GM23338 (cell line): ENCODE results near the gene GPR152. TPM values are rescaled to one million over a fixed set of nuclear protein-coding genes. Genes with fewer than 3 reads are reported as not detected.

ENCODE experiments used
- ATAC-seq: fragments of 200-7000 bp; cut with Tn5 transposase; 3 replicates; pipeline ENCODE4 v1.9.1; 2020
- DNase-seq: peaks from one replicate; pipeline ENCODE4 v3.0.0-alpha.2; 2015; ENCODE audit warnings: low spot score
- H2AFZ ChIP-seq: fragments of 200-600 bp; sonication (generic); 2 replicates; pipeline ENCODE4 v1.8.0; 2016; ENCODE audit warnings: antibody characterized with exemption, mild to moderate bottlenecking, moderate library complexity
- H3F3A ChIP-seq: fragments of 200-600 bp; sonication (generic); replicated peaks from 2 replicates; pipeline ENCODE4 v1.8.0; 2017; ENCODE audit warnings: antibody characterized with exemption, mixed run types, low read depth
- H3K27ac ChIP-seq: fragments of 200-600 bp; sonication (generic); 2 replicates; pipeline ENCODE4 v1.6.1; 2016; ENCODE audit warnings: low read depth
- H3K27me3 ChIP-seq: fragments of 200-600 bp; sonication (generic); 2 replicates; pipeline ENCODE4 v1.8.0; 2016; ENCODE audit warnings: mild to moderate bottlenecking, mixed run types, moderate library complexity; ENCODE audit not compliant: insufficient read depth
- H3K36me3 ChIP-seq: fragments of 200-600 bp; sonication (generic); 2 replicates; pipeline ENCODE4 v1.8.0; 2016; ENCODE audit warnings: mild to moderate bottlenecking; ENCODE audit not compliant: insufficient read depth
- H3K4me1 ChIP-seq: fragments of 200-600 bp; sonication (generic); 2 replicates; pipeline ENCODE4 v1.8.0; 2016; ENCODE audit warnings: mild to moderate bottlenecking, moderate library complexity; ENCODE audit not compliant: insufficient read depth
- H3K4me2 ChIP-seq: fragments of 200-600 bp; sonication (generic); 2 replicates; pipeline ENCODE4 v1.7.1; 2017; ENCODE audit warnings: mixed run types
- H3K4me3 ChIP-seq: fragments of 200-600 bp; sonication (generic); 2 replicates; pipeline ENCODE4 v1.6.1; 2016; ENCODE audit warnings: mixed run types
- H3K79me2 ChIP-seq: fragments of 200-600 bp; sonication (generic); replicated peaks from 2 replicates; pipeline ENCODE4 v1.8.0; 2017; ENCODE audit warnings: mild to moderate bottlenecking; ENCODE audit not compliant: insufficient read depth
- H3K9me2 ChIP-seq: fragments of 200-600 bp; sonication (generic); 2 replicates; pipeline ENCODE4 v1.8.0; 2017; ENCODE audit not compliant: insufficient read depth
- H4K20me1 ChIP-seq: fragments of 200-600 bp; sonication (generic); replicated peaks from 2 replicates; pipeline ENCODE4 v1.8.0; 2017; ENCODE audit warnings: mild to moderate bottlenecking; ENCODE audit not compliant: insufficient read depth
- H3K27ac Mint-ChIP-seq: 2 replicates; pipeline ENCODE4 v1.8.0; 2020; ENCODE audit warnings: inconsistent platforms, mild to moderate bottlenecking, moderate library complexity, mixed read lengths
- H3K27me3 Mint-ChIP-seq: 3 replicates; pipeline ENCODE4 v1.8.0; 2022; ENCODE audit warnings: low read depth, mild to moderate bottlenecking, moderate library complexity, mixed read lengths, inconsistent platforms; ENCODE audit not compliant: insufficient read depth, poor library complexity
- H3K36me3 Mint-ChIP-seq: 3 replicates; pipeline ENCODE4 v1.8.0; 2021; ENCODE audit warnings: low read depth, mild to moderate bottlenecking, inconsistent platforms, moderate library complexity, mixed read lengths
- H3K4me1 Mint-ChIP-seq: 3 replicates; pipeline ENCODE4 v1.8.0; 2020; ENCODE audit warnings: mild to moderate bottlenecking, inconsistent platforms, mixed read lengths
- H3K4me3 Mint-ChIP-seq: 3 replicates; pipeline ENCODE4 v1.8.0; 2021; ENCODE audit warnings: moderate library complexity, mild to moderate bottlenecking, inconsistent platforms, mixed read lengths
- H3K9me3 Mint-ChIP-seq: 3 replicates; pipeline ENCODE4 v1.8.0; 2020; ENCODE audit warnings: moderate library complexity, mild to moderate bottlenecking, inconsistent platforms, mixed read lengths
- CREB1 ChIP-seq: fragments of 250-450 bp; sonication (Bioruptor Pico); IDR thresholded peaks from 2 replicates; pipeline ENCODE4 v1.5.0; 2020; ENCODE audit warnings: low read depth, mild to moderate bottlenecking, moderate library complexity
- EZH2 ChIP-seq: fragments of 200-600 bp; sonication (generic); IDR thresholded peaks from one replicate; pipeline ENCODE4 v1.8.0; 2017; ENCODE audit warnings: antibody characterized with exemption, mild to moderate bottlenecking, low read depth; ENCODE audit not compliant: unreplicated experiment
- EZH2phosphoT487 ChIP-seq: fragments of 200-600 bp; sonication (generic); IDR thresholded peaks from one replicate; pipeline ENCODE4 v1.8.1; 2018; ENCODE audit warnings: antibody characterized with exemption; ENCODE audit not compliant: unreplicated experiment
- JUNB ChIP-seq: IDR thresholded peaks from one replicate; pipeline ENCODE4 v1.6.1; 2016; ENCODE audit warnings: antibody characterized with exemption; ENCODE audit not compliant: unreplicated experiment
- NANOG ChIP-seq: IDR thresholded peaks from 2 replicates; pipeline ENCODE4 v1.6.1; 2016; ENCODE audit warnings: antibody characterized with exemption, borderline replicate concordance
- POLR2AphosphoS5 ChIP-seq: IDR thresholded peaks from 2 replicates; pipeline ENCODE4 v1.6.1; 2016; ENCODE audit warnings: antibody characterized with exemption, low read depth
- STAT1 ChIP-seq: IDR thresholded peaks from one replicate; pipeline ENCODE4 v1.6.1; 2016; ENCODE audit warnings: antibody characterized with exemption; ENCODE audit not compliant: unreplicated experiment
- ZNF114 ChIP-seq: fragments of 250-450 bp; sonication (Bioruptor Pico); IDR thresholded peaks from 2 replicates; pipeline ENCODE4 v1.5.0; 2020; ENCODE audit warnings: mild to moderate bottlenecking, moderate library complexity
- ZNF331 ChIP-seq: fragments of 250-450 bp; sonication (Bioruptor Pico); IDR thresholded peaks from 2 replicates; pipeline ENCODE4 v1.5.0; 2020; ENCODE audit warnings: low read depth, mild to moderate bottlenecking, moderate library complexity
- polyA plus RNA-seq: library from polyadenylated mRNA; unstranded; fragments of >200 nt; fragmentation: Nextera tagmentation; extraction: Ambion mirVana; gene quantifications from 2 replicates; pipeline ENCODE4 v1.2.1, GENCODE V29; 2016
- total RNA-seq: library from RNA; depleted of rRNA; stranded (reverse); fragments of >200 nt; shearing (Covaris generic); gene quantifications from 2 replicates; pipeline ENCODE4 v1.2.3, GENCODE V29; 2014
- TF ChIP-seq, protein P1 (sequence below): IDR thresholded peaks from 2 replicates; pipeline ENCODE4 v1.6.1; 2016; ENCODE audit warnings: antibody characterized with exemption
- TF ChIP-seq, protein P2 (sequence below): IDR thresholded peaks from one replicate; pipeline ENCODE4 v1.6.1; 2018; ENCODE audit warnings: antibody characterized with exemption; ENCODE audit not compliant: unreplicated experiment
- TF ChIP-seq, protein P3 (sequence below): fragments of 250-450 bp; sonication (Bioruptor Pico); IDR thresholded peaks from 2 replicates; pipeline ENCODE4 v1.5.0; 2020; ENCODE audit warnings: mild to moderate bottlenecking, moderate library complexity
- TF ChIP-seq, protein P4 (sequence below), 2 experiments: fragments of 200-600 bp in 1 of 2; sonication (generic) in 1 of 2; conservative IDR thresholded peaks; 2 replicates each; pipeline versions ENCODE4 v1.5.1 to v1.6.1; 2016 to 2017; ENCODE audit warnings: antibody characterized with exemption in 2 of 2, low read depth in 2 of 2, mild to moderate bottlenecking in 2 of 2, moderate library complexity in 1 of 2

Gene GPR152
- total and polyA plus RNA-seq, 2 experiments from 2014 or later, result not detected

DNA sequence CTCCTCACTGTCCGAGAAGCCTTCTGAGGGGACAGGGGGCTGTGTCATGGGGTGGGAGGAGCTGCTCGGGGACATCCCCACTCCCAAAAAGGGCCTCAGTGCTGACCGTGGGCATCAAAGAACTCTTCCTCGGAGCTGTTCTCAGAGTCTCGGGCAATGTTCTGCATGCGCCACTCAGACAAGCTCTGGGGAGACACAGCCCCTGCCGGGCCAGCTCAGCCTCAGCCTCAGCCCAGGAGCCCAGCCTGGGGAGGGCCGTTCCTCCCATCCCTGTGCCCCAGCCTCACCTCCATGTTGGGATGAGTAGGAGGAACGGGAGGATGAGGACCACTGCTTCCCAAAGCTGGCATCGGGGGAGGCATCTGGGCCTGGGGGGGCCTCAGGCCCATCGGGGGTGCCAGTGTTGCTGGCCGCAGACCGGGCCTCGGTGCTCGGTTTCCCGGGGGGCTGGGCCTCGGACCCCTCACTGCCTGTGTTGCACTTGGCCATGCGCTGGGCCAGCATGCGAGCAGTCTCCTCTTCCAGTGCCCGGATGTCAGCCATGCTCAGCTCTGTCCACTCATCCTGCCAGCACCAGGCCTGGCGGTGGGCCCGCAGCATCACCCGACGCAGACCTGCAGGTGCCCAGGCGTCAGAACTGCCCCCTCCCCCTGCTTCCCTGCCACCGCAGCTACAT, 47.4 kb upstream of the GPR152 start:
- Histone ChIP-seq H3K36me3 (peaks cover 4% of the 10 kb centered on the region; the same call in 1 of the 2 replicates), H3K4me3 (no peak overlapping the region), H3K9me2 (no peaks in the 10 kb centered on the region), H3K4me1 (peaks cover 5% of the 10 kb centered on the region), H2AFZ (no peak overlapping the region), H3K4me2 (no peak overlapping the region), H3K27me3 (no peaks in the 10 kb centered on the region; the same call in 1 of the 2 replicates), H3K79me2 (no peaks in the 10 kb centered on the region), H3F3A (no peaks in the 10 kb centered on the region), H3K27ac (no peak overlapping the region), H4K20me1 (peaks cover 10% of the 10 kb centered on the region; the same call in 1 of the 2 replicates)
- ATAC-seq, result no peak
- TF ChIP-seq EZH2 (no peak), JUNB (no peak), STAT1 (no peak), POLR2AphosphoS5 (no peak), EZH2phosphoT487 (no peak), NANOG (no peak), CREB1 (CRISPR knock-in tag) (no peak), ZNF331 (no peak), ZNF114 (CRISPR knock-in tag) (no peak)
- TF ChIP-seq, protein P1, sequence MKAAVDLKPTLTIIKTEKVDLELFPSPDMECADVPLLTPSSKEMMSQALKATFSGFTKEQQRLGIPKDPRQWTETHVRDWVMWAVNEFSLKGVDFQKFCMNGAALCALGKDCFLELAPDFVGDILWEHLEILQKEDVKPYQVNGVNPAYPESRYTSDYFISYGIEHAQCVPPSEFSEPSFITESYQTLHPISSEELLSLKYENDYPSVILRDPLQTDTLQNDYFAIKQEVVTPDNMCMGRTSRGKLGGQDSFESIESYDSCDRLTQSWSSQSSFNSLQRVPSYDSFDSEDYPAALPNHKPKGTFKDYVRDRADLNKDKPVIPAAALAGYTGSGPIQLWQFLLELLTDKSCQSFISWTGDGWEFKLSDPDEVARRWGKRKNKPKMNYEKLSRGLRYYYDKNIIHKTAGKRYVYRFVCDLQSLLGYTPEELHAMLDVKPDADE, result no peak
- TF ChIP-seq, protein P2, sequence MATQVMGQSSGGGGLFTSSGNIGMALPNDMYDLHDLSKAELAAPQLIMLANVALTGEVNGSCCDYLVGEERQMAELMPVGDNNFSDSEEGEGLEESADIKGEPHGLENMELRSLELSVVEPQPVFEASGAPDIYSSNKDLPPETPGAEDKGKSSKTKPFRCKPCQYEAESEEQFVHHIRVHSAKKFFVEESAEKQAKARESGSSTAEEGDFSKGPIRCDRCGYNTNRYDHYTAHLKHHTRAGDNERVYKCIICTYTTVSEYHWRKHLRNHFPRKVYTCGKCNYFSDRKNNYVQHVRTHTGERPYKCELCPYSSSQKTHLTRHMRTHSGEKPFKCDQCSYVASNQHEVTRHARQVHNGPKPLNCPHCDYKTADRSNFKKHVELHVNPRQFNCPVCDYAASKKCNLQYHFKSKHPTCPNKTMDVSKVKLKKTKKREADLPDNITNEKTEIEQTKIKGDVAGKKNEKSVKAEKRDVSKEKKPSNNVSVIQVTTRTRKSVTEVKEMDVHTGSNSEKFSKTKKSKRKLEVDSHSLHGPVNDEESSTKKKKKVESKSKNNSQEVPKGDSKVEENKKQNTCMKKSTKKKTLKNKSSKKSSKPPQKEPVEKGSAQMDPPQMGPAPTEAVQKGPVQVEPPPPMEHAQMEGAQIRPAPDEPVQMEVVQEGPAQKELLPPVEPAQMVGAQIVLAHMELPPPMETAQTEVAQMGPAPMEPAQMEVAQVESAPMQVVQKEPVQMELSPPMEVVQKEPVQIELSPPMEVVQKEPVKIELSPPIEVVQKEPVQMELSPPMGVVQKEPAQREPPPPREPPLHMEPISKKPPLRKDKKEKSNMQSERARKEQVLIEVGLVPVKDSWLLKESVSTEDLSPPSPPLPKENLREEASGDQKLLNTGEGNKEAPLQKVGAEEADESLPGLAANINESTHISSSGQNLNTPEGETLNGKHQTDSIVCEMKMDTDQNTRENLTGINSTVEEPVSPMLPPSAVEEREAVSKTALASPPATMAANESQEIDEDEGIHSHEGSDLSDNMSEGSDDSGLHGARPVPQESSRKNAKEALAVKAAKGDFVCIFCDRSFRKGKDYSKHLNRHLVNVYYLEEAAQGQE, result no peak
- TF ChIP-seq, protein P3, sequence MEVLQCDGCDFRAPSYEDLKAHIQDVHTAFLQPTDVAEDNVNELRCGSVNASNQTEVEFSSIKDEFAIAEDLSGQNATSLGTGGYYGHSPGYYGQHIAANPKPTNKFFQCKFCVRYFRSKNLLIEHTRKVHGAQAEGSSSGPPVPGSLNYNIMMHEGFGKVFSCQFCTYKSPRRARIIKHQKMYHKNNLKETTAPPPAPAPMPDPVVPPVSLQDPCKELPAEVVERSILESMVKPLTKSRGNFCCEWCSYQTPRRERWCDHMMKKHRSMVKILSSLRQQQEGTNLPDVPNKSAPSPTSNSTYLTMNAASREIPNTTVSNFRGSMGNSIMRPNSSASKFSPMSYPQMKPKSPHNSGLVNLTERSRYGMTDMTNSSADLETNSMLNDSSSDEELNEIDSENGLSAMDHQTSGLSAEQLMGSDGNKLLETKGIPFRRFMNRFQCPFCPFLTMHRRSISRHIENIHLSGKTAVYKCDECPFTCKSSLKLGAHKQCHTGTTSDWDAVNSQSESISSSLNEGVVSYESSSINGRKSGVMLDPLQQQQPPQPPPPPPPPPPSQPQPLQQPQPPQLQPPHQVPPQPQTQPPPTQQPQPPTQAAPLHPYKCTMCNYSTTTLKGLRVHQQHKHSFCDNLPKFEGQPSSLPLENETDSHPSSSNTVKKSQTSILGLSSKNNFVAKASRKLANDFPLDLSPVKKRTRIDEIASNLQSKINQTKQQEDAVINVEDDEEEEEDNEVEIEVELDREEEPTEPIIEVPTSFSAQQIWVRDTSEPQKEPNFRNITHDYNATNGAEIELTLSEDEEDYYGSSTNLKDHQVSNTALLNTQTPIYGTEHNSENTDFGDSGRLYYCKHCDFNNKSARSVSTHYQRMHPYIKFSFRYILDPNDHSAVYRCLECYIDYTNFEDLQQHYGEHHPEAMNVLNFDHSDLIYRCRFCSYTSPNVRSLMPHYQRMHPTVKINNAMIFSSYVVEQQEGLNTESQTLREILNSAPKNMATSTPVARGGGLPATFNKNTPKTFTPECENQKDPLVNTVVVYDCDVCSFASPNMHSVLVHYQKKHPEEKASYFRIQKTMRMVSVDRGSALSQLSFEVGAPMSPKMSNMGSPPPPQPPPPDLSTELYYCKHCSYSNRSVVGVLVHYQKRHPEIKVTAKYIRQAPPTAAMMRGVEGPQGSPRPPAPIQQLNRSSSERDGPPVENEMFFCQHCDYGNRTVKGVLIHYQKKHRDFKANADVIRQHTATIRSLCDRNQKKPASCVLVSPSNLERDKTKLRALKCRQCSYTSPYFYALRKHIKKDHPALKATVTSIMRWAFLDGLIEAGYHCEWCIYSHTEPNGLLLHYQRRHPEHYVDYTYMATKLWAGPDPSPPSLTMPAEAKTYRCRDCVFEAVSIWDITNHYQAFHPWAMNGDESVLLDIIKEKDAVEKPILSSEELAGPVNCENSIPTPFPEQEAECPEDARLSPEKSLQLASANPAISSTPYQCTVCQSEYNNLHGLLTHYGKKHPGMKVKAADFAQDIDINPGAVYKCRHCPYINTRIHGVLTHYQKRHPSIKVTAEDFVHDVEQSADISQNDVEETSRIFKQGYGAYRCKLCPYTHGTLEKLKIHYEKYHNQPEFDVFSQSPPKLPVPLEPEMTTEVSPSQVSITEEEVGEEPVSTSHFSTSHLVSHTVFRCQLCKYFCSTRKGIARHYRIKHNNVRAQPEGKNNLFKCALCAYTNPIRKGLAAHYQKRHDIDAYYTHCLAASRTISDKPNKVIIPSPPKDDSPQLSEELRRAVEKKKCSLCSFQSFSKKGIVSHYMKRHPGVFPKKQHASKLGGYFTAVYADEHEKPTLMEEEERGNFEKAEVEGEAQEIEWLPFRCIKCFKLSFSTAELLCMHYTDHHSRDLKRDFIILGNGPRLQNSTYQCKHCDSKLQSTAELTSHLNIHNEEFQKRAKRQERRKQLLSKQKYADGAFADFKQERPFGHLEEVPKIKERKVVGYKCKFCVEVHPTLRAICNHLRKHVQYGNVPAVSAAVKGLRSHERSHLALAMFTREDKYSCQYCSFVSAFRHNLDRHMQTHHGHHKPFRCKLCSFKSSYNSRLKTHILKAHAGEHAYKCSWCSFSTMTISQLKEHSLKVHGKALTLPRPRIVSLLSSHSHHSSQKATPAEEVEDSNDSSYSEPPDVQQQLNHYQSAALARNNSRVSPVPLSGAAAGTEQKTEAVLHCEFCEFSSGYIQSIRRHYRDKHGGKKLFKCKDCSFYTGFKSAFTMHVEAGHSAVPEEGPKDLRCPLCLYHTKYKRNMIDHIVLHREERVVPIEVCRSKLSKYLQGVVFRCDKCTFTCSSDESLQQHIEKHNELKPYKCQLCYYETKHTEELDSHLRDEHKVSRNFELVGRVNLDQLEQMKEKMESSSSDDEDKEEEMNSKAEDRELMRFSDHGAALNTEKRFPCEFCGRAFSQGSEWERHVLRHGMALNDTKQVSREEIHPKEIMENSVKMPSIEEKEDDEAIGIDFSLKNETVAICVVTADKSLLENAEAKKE (CRISPR knock-in tag), result no peak
- TF ChIP-seq, protein P4, sequence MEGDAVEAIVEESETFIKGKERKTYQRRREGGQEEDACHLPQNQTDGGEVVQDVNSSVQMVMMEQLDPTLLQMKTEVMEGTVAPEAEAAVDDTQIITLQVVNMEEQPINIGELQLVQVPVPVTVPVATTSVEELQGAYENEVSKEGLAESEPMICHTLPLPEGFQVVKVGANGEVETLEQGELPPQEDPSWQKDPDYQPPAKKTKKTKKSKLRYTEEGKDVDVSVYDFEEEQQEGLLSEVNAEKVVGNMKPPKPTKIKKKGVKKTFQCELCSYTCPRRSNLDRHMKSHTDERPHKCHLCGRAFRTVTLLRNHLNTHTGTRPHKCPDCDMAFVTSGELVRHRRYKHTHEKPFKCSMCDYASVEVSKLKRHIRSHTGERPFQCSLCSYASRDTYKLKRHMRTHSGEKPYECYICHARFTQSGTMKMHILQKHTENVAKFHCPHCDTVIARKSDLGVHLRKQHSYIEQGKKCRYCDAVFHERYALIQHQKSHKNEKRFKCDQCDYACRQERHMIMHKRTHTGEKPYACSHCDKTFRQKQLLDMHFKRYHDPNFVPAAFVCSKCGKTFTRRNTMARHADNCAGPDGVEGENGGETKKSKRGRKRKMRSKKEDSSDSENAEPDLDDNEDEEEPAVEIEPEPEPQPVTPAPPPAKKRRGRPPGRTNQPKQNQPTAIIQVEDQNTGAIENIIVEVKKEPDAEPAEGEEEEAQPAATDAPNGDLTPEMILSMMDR (conservative IDR thresholded peaks at IDR 0.05; ENCODE audit: low read depth in 2 of 2), result no peak
- Mint-ChIP-seq H3K36me3 (peaks cover 9% of the 10 kb centered on the region; the same call in 2 of the 3 replicates), H3K27ac (no peak overlapping the region), H3K4me3 (no peak overlapping the region), H3K4me1 (peaks cover 7% of the 10 kb centered on the region; the same call in 2 of the 3 replicates), H3K27me3 (peaks cover 15% of the 10 kb centered on the region), H3K9me3 (no peaks in the 10 kb centered on the region; the same call in 2 of the 3 replicates)
- no peak for DNase-seq
